ENCODE measurements around the gene SLC46A2. TPM values are rescaled to one million over a fixed set of nuclear protein-coding genes. Genes with fewer than 3 reads are reported as not detected.

SLC46A2 gene
- total and polyA plus RNA-seq, 2 of the 13 experiments (the other 11 are each of a cell fraction or from before 2014, with no cell fraction given) = not detected

DNA sequence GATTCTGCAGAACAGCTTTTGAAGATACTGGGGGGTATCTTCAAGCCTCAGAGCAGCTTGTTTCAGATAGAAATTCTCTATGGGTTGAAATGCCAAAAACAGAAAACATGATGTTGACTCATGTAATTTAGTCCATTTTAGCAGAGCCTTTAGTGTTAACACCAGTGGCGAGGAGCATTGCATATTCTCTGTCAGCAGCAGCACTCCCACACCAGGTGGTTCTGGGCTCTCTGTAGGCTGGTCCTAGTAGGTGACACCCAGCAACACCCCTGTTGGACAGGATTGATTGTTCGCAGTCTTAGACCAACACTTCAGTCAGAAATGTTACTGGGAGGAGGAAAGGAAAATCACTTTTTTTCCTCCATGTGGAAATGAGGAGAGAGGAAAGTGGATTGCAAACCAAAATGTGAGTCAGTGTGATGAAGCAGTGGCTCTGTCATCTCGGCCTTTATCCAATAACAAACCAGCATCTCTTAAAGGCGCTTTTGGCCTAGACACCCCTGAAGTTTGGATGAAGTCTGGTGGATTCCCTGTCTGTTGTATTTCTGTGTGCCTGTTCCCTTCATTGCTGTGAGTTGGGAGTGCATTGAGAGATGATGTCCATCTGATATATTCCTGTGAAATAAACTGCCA is 16.8 kb downstream of the SLC46A2 start:
- TF ChIP-seq, protein P1, sequence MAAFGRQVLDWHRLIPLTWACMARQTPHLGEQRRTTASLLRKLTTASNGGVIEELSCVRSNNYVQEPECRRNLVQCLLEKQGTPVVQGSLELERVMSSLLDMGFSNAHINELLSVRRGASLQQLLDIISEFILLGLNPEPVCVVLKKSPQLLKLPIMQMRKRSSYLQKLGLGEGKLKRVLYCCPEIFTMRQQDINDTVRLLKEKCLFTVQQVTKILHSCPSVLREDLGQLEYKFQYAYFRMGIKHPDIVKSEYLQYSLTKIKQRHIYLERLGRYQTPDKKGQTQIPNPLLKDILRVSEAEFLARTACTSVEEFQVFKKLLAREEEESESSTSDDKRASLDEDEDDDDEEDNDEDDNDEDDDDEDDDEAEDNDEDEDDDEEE (CRISPR knock-in tag; IDR thresholded peaks at IDR 0.05) = no peak
- TF ChIP-seq, protein P2, sequence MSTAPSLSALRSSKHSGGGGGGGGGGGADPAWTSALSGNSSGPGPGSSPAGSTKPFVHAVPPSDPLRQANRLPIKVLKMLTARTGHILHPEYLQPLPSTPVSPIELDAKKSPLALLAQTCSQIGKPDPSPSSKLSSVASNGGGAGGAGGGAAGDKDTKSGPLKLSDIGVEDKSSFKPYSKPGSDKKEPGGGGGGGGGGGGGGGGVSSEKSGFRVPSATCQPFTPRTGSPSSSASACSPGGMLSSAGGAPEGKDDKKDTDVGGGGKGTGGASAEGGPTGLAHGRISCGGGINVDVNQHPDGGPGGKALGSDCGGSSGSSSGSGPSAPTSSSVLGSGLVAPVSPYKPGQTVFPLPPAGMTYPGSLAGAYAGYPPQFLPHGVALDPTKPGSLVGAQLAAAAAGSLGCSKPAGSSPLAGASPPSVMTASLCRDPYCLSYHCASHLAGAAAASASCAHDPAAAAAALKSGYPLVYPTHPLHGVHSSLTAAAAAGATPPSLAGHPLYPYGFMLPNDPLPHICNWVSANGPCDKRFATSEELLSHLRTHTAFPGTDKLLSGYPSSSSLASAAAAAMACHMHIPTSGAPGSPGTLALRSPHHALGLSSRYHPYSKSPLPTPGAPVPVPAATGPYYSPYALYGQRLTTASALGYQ (CRISPR knock-in tag; IDR thresholded peaks at IDR 0.05) = no peak
- TF ChIP-seq ZC3H13 (CRISPR knock-in tag; IDR thresholded peaks at IDR 0.05) = no peak
- TF ChIP-seq, protein P3, sequence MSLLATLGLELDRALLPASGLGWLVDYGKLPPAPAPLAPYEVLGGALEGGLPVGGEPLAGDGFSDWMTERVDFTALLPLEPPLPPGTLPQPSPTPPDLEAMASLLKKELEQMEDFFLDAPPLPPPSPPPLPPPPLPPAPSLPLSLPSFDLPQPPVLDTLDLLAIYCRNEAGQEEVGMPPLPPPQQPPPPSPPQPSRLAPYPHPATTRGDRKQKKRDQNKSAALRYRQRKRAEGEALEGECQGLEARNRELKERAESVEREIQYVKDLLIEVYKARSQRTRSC (CRISPR knock-in tag; IDR thresholded peaks at IDR 0.05; ENCODE audit: low read depth) = no peak
- no peak for TF ChIP-seq ZBTB3 (CRISPR knock-in tag; IDR thresholded peaks at IDR 0.05; ENCODE audit: borderline replicate concordance, low read depth)
- in situ Hi-C loops (cut with HindIII; ENCODE audit: extremely low pct_ligation_motif_present, low pct_unique_long_range_greater_than_20kb) (no loop called here), intact Hi-C loops (cut with micrococcal nuclease; ENCODE audit: unreplicated experiment) (no loop called here)
- BruUV-seq (replicated peaks) = no TSS peak
- Histone ChIP-seq H3K36me3 (replicated peaks in 1 of 2; ENCODE audit: control insufficient read depth in 1 of 2, insufficient read depth in 2 of 2, low read length in 2 of 2) (peaks cover 0 to 3% of the 10 kb centered on the region in 2 experiments; a peak in 2 of 5 replicates), H3K4me2 (ENCODE audit: low read depth, low read length) (no peak overlapping the region), H2AFZ (ENCODE audit: low read length) (no peak overlapping the region), H3K27ac (ENCODE audit: extremely low read length, insufficient read depth, low read length) (no peak overlapping the region), H3K79me2 (ENCODE audit: insufficient read depth, low read length) (no peaks in the 10 kb centered on the region), H3K9me3 (ENCODE audit: low read length) (no peaks in the 10 kb centered on the region), H3K4me1 (ENCODE audit: insufficient read depth, low read length) (peaks cover 21% of the 10 kb centered on the region), H3K27me3 (ENCODE audit: control insufficient read depth in 1 of 2, insufficient read depth in 2 of 2, low read length in 2 of 2) (no peaks in the 10 kb centered on the region), H4K20me1 (ENCODE audit: insufficient read depth, low read length) (no peaks in the 10 kb centered on the region), H3K9ac (ENCODE audit: insufficient read depth, low read depth, low read length) (no peak overlapping the region), H3K4me3 (replicated peaks in 1 of 3; ENCODE audit: insufficient read depth in 1 of 3, low read depth in 2 of 3, low read length in 3 of 3) (no peak overlapping the region)
- no peak for FAIRE-seq
- no peak for ATAC-seq
- POLR2A ChIA-PET = no interaction called here
- CTCF ChIA-PET (ENCODE audit: low intra/inter-chr PET ratio, low total read pairs) = no interaction called here
- no peak for DNase-seq (ENCODE audit: low spot score)
- 94% methylated on average over 4 of the region's 4 CpGs for WGBS (ENCODE audit: low lambda C conversion rate)
